ENCODE data around the gene LDLRAD4.

DNA sequence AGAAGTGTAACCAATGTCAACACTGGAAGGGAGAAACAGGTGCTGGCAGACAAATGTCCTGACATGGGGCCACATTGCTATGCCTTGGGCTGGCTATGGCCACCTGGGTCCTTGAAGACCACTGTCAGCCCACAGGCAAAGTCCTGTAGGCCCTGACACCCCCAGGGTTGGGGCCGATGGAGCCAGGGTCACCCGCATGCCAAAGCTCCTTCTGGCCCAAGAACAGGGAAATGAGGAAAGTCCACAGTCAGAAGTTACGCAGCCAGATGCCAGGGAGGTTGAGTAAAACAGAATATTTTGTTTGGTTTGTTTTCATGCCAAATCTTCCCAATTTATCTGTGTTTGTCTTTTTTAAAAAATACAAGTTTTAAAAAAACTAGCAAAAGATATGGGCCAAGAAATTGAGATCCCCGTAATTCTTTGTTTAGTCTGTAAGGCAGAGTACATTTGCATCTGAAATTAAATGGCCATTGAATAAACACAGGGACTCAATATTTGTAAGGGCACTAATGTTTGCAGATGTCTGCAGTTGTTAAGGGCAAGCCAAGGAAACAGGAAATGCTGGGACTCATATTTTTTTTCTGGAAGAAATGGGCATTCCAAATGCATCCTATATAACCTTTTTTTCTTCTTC, 321.4 kb downstream of the LDLRAD4 start:
- TF ChIP-seq, protein P1, sequence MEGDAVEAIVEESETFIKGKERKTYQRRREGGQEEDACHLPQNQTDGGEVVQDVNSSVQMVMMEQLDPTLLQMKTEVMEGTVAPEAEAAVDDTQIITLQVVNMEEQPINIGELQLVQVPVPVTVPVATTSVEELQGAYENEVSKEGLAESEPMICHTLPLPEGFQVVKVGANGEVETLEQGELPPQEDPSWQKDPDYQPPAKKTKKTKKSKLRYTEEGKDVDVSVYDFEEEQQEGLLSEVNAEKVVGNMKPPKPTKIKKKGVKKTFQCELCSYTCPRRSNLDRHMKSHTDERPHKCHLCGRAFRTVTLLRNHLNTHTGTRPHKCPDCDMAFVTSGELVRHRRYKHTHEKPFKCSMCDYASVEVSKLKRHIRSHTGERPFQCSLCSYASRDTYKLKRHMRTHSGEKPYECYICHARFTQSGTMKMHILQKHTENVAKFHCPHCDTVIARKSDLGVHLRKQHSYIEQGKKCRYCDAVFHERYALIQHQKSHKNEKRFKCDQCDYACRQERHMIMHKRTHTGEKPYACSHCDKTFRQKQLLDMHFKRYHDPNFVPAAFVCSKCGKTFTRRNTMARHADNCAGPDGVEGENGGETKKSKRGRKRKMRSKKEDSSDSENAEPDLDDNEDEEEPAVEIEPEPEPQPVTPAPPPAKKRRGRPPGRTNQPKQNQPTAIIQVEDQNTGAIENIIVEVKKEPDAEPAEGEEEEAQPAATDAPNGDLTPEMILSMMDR (conservative IDR thresholded peaks at IDR 0.05; ENCODE audit: low read depth, low read length) = no peak
- TF ChIP-seq EZH2 (IDR thresholded peaks at IDR 0.05; ENCODE audit: low read length, unreplicated experiment) = no peak
- no peak for TF ChIP-seq EZH2phosphoT487 (IDR thresholded peaks at IDR 0.05; ENCODE audit: borderline replicate concordance, low read length)
